ENCODE measurements around the gene MEGF9. TPM values are rescaled to one million over a fixed set of nuclear protein-coding genes. Genes with fewer than 3 reads are reported as not detected.

MEGF9 gene
- total RNA-seq, 1 donor from 2014 or later = 9.0 TPM

GRCh38 chr9:120718316-120718715 lies 4.0 kb upstream of the MEGF9 start:
- intact Hi-C loops (cut with micrococcal nuclease) = no loop called here
- Mint-ChIP-seq H3K4me1 (peaks cover 4% of the 10 kb centered on the region), H3K4me3 (no peak overlapping the region), H3K9me3 (no peaks in the 10 kb centered on the region), H3K27me3 (no peaks in the 10 kb centered on the region), H3K27ac (no peak overlapping the region), H3K36me3 (ENCODE audit: low read depth) (peaks cover 4% of the 10 kb centered on the region)
- ATAC-seq (ENCODE audit: low read depth) = no peak
- ChIA-PET POLR2A (no interaction called here), CTCF (no interaction called here)
- no peak for TF ChIP-seq CTCF (IDR thresholded peaks at IDR 0.05)
- no peak for DNase-seq

- ChIA-PET CTCF (no interaction called here), POLR2A (no interaction called here)
- ATAC-seq (ENCODE audit: low read depth) (no peak), DNase-seq (no peak)
- H3K4me3 Mint-ChIP-seq = no peak overlapping the region
- peaks cover 15% of the 10 kb centered on the region for H3K4me1 Mint-ChIP-seq
- H3K9me3 Mint-ChIP-seq = no peaks in the 10 kb centered on the region
- H3K27ac Mint-ChIP-seq = no peak overlapping the region
- TF ChIP-seq CTCF (IDR thresholded peaks at IDR 0.05) = no peak
- peaks cover 6% of the 10 kb centered on the region for H3K36me3 Mint-ChIP-seq (ENCODE audit: low read depth)
- intact Hi-C loops (cut with micrococcal nuclease) = no loop called here
- no peaks in the 10 kb centered on the region for H3K27me3 Mint-ChIP-seq
These were observed 2.9 kb upstream of the MEGF9 start for GRCh38 chr9:120717176-120717575.

- no peak for TF ChIP-seq CTCF (IDR thresholded peaks at IDR 0.05)
- ChIA-PET CTCF (no interaction called here), POLR2A (no interaction called here)
- DNase-seq (no peak), ATAC-seq (ENCODE audit: low read depth) (no peak)
- peaks cover 22% of the 10 kb centered on the region for H3K4me1 Mint-ChIP-seq
- intact Hi-C loops (cut with micrococcal nuclease) = no loop called here
- H3K9me3 Mint-ChIP-seq = no peaks in the 10 kb centered on the region
- H3K27ac Mint-ChIP-seq = no peak overlapping the region
- H3K27me3 Mint-ChIP-seq = no peaks in the 10 kb centered on the region
- H3K36me3 Mint-ChIP-seq (ENCODE audit: low read depth) = peaks cover 6% of the 10 kb centered on the region
- H3K4me3 Mint-ChIP-seq = no peak overlapping the region
These were observed 2.2 kb upstream of the MEGF9 start for GRCh38 chr9:120716483-120716882.

GRCh38 chr9:120715389-120715924 lies 1.2 kb upstream of the MEGF9 start:
- TF ChIP-seq CTCF (IDR thresholded peaks at IDR 0.05) = no peak
- H3K4me1 Mint-ChIP-seq = peaks cover 32% of the 10 kb centered on the region
- peak overlapping the region; percentile 87 for H3K4me3 Mint-ChIP-seq
- peak overlapping the region; percentile 65 for H3K27ac Mint-ChIP-seq
- ATAC-seq (ENCODE audit: low read depth) = no peak
- H3K36me3 Mint-ChIP-seq (ENCODE audit: low read depth) = peaks cover 6% of the 10 kb centered on the region
- no peaks in the 10 kb centered on the region for H3K27me3 Mint-ChIP-seq
- intact Hi-C loops (cut with micrococcal nuclease) = loop anchor here (2.0 kb wide), 3 partner anchors 23 to 153 kb away; partner anchors contain the start of gene PSMD5
- no peak for DNase-seq
- ChIA-PET CTCF (interaction anchor here (0.6 to 0.9 kb wide), 2 partner anchors 16 to 95 kb away, joined by 3 to 4 read pairs; no protein-coding TSS in a partner anchor), POLR2A (interaction anchor here (0.6 to 1.4 kb wide), 7 partner anchors 9 to 409 kb away, joined by 3 to 17 read pairs (median 5); partner anchors contain the start of genes CNTRL and FBXW2)
- H3K9me3 Mint-ChIP-seq = no peaks in the 10 kb centered on the region

DNA sequence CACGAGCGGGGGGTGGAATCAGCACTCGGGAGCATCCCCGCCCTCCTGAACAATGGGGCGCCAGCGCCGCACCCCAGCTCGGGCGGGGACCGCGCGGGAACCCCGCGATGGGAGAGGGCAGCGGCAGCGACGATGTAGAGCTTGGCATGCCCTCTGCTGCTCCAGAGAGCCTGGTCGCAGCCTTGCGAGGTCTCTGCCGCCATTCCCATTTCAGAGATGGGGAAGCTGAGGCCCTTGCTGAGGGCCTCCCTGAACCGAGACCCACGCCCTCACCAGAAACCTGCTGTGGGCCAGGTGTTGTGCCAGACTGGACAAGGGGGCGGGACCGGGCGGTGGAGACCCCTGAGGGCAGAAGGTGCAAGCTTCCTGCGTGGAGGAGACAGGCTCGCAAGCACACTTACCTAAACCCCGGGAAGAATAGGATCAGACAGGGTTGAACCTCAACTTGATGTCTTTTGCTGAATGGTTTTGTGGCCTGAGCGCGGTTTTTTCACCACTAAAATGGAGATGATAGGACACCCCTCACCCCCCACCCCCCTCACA lies 647 bp upstream of the MEGF9 start:
- CTCF ChIA-PET = interaction anchor here (0.6 to 0.9 kb wide), 2 partner anchors 16 to 95 kb away, joined by 3 to 4 read pairs; no protein-coding TSS in a partner anchor
- H3K4me3 Mint-ChIP-seq = peak overlapping the region; percentile 87

More for the DNA sequence above, 647 bp upstream of the MEGF9 start:
- POLR2A ChIA-PET = interaction anchor here (0.6 to 1.4 kb wide), 12 partner anchors 9 to 409 kb away, joined by 3 to 17 read pairs (median 4); partner anchors contain the start of genes CNTRL and FBXW2
- peak overlapping the region; percentile 82 for H3K27ac Mint-ChIP-seq
- no peak for TF ChIP-seq CTCF (IDR thresholded peaks at IDR 0.05)
- peaks cover 6% of the 10 kb centered on the region for H3K36me3 Mint-ChIP-seq (ENCODE audit: low read depth)
- DNase-seq = no peak
- no peaks in the 10 kb centered on the region for H3K27me3 Mint-ChIP-seq
- intact Hi-C loops (cut with micrococcal nuclease) = loop anchor here (1.0 to 5.0 kb wide), 9 partner anchors 22 to 655 kb away; partner anchors contain the start of genes CDK5RAP2, FBXW2, PSMD5 and RAB14
- no peaks in the 10 kb centered on the region for H3K9me3 Mint-ChIP-seq
- no peak for ATAC-seq (ENCODE audit: low read depth)
- H3K4me1 Mint-ChIP-seq = peaks cover 36% of the 10 kb centered on the region

All from activated B cell treated with CpG ODN at 0.5 μM for 24 hours (primary cell).